ENCODE results near the gene CEP192. TPM values are rescaled to one million over a fixed set of nuclear protein-coding genes. Genes with fewer than 3 reads are reported as not detected.

CEP192 gene
- polyA plus RNA-seq, 1 of the 3 experiments (the other 2 are of a cell fraction) = 9.4 TPM

DNA sequence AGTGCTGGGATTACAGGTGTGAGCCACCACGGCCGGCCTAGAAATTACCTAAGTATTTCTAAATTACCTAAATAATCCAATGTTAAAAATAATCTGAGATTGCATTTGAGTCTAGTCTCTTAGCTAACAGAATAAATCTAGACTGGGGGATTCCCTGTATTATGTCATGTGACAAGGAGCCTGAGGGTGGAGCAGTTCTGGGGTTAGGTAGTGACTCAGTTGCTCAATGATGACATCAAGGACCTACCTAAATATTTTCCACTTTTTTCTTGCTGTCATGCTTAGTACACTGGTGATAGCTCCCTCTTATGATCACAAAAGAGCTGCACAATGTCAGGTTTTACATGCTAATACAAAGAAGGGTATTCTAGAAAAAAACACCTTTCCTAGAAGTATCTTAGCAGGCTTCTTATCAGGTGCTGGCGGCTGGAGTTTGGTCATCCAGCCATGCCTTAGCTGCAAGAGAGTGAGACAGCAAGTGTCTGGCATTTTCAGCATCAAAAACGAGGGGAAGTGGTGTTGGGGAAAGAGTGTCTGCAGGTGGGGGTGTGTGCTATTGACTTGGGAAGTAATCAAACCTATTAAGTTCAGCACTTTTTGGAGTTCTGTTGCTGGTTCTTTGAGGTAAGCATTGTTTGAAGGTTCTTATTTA lies 17.5 kb upstream of the CEP192 start:
- no peaks in the 10 kb centered on the region for H4K20me1 ChIP-seq (ENCODE audit: insufficient read depth)
- H3K9me3 ChIP-seq = no peaks in the 10 kb centered on the region
- H3F3A ChIP-seq (replicated peaks; ENCODE audit: insufficient read depth) = no peaks in the 10 kb centered on the region
- H3K4me2 ChIP-seq = no peak overlapping the region
- CTCF ChIA-PET = interaction anchor here (1.0 to 2.2 kb wide), 3 partner anchors 9 to 40 kb away, joined by 3 to 6 read pairs (median 4); no protein-coding TSS in a partner anchor
- no peak overlapping the region for H3K4me3 ChIP-seq (ENCODE audit: low read depth in 2 of 2, low read length in 1 of 2)
- WGBS (ENCODE audit: low lambda C conversion rate) = 69% methylated on average over 4 of the region's 4 CpGs
- no peak for DNase-seq
- H3K9me2 ChIP-seq = no peaks in the 10 kb centered on the region
- no peaks in the 10 kb centered on the region for H3K27me3 ChIP-seq (ENCODE audit: insufficient read depth)
- H3K36me3 ChIP-seq (replicated peaks in 1 of 2; ENCODE audit: control insufficient read depth in 1 of 2, insufficient read depth in 2 of 2, low read length in 1 of 2) = peaks cover 20 to 50% of the 10 kb centered on the region in 2 experiments
- no peak overlapping the region for H3K27ac ChIP-seq (ENCODE audit: low read depth in 2 of 2, low read length in 1 of 2)
- peaks cover 2% of the 10 kb centered on the region; the same call in 1 of the 2 replicates for H3K79me2 ChIP-seq (ENCODE audit: insufficient read depth)
- POLR2A ChIA-PET = no interaction called here
- H3K9ac ChIP-seq = no peak overlapping the region
- no peak overlapping the region for H2AFZ ChIP-seq (ENCODE audit: low read depth)
- H3K4me1 ChIP-seq (ENCODE audit: control insufficient read depth in 1 of 2, insufficient read depth in 2 of 2, low read depth in 1 of 2, low read length in 1 of 2) = no peaks in the 10 kb centered on the region
- no peak for TF ChIP-seq JUND (IDR thresholded peaks at IDR 0.05)
- no peak for TF ChIP-seq MXI1 (IDR thresholded peaks at IDR 0.05; ENCODE audit: low read depth, low read length)
- no peak for TF ChIP-seq NRF1 (IDR thresholded peaks at IDR 0.05; ENCODE audit: low read depth, low read length)
- TF ChIP-seq FOSL2 (IDR thresholded peaks at IDR 0.05; ENCODE audit: borderline replicate concordance, low read depth) = no peak
- TF ChIP-seq, protein P1, sequence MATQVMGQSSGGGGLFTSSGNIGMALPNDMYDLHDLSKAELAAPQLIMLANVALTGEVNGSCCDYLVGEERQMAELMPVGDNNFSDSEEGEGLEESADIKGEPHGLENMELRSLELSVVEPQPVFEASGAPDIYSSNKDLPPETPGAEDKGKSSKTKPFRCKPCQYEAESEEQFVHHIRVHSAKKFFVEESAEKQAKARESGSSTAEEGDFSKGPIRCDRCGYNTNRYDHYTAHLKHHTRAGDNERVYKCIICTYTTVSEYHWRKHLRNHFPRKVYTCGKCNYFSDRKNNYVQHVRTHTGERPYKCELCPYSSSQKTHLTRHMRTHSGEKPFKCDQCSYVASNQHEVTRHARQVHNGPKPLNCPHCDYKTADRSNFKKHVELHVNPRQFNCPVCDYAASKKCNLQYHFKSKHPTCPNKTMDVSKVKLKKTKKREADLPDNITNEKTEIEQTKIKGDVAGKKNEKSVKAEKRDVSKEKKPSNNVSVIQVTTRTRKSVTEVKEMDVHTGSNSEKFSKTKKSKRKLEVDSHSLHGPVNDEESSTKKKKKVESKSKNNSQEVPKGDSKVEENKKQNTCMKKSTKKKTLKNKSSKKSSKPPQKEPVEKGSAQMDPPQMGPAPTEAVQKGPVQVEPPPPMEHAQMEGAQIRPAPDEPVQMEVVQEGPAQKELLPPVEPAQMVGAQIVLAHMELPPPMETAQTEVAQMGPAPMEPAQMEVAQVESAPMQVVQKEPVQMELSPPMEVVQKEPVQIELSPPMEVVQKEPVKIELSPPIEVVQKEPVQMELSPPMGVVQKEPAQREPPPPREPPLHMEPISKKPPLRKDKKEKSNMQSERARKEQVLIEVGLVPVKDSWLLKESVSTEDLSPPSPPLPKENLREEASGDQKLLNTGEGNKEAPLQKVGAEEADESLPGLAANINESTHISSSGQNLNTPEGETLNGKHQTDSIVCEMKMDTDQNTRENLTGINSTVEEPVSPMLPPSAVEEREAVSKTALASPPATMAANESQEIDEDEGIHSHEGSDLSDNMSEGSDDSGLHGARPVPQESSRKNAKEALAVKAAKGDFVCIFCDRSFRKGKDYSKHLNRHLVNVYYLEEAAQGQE (IDR thresholded peaks at IDR 0.05; ENCODE audit: low read depth, low read length) = no peak
- TF ChIP-seq, protein P2, sequence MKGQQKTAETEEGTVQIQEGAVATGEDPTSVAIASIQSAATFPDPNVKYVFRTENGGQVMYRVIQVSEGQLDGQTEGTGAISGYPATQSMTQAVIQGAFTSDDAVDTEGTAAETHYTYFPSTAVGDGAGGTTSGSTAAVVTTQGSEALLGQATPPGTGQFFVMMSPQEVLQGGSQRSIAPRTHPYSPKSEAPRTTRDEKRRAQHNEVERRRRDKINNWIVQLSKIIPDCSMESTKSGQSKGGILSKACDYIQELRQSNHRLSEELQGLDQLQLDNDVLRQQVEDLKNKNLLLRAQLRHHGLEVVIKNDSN (IDR thresholded peaks at IDR 0.05; ENCODE audit: borderline replicate concordance, low read depth) = no peak
- TF ChIP-seq RXRA (IDR thresholded peaks at IDR 0.05; ENCODE audit: borderline replicate concordance, low read depth) = no peak
- TF ChIP-seq, protein P3, sequence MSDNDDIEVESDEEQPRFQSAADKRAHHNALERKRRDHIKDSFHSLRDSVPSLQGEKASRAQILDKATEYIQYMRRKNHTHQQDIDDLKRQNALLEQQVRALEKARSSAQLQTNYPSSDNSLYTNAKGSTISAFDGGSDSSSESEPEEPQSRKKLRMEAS (IDR thresholded peaks at IDR 0.05; ENCODE audit: low read depth) = no peak
- no peak for TF ChIP-seq CHD2 (IDR thresholded peaks at IDR 0.05; ENCODE audit: low read length, partially characterized antibody)
- no peak for TF ChIP-seq ELF1 (IDR thresholded peaks at IDR 0.05)
- TF ChIP-seq, protein P4, sequence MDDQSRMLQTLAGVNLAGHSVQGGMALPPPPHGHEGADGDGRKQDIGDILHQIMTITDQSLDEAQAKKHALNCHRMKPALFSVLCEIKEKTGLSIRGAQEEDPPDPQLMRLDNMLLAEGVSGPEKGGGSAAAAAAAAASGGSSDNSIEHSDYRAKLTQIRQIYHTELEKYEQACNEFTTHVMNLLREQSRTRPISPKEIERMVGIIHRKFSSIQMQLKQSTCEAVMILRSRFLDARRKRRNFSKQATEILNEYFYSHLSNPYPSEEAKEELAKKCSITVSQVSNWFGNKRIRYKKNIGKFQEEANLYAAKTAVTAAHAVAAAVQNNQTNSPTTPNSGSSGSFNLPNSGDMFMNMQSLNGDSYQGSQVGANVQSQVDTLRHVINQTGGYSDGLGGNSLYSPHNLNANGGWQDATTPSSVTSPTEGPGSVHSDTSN (IDR thresholded peaks at IDR 0.05) = no peak

Measured in SK-N-SH (cell line).